GM23338 (cell line): ENCODE data around the gene ARL14.

Experiments
- EZH2 ChIP-seq: fragments of 200-600 bp; sonication (generic); IDR thresholded peaks from one replicate; pipeline ENCODE4 v1.8.0; 2017; ENCODE audit warnings: antibody characterized with exemption, mild to moderate bottlenecking, low read depth; ENCODE audit not compliant: unreplicated experiment
- EZH2phosphoT487 ChIP-seq: fragments of 200-600 bp; sonication (generic); IDR thresholded peaks from one replicate; pipeline ENCODE4 v1.8.1; 2018; ENCODE audit warnings: antibody characterized with exemption; ENCODE audit not compliant: unreplicated experiment
- JUNB ChIP-seq: IDR thresholded peaks from one replicate; pipeline ENCODE4 v1.6.1; 2016; ENCODE audit warnings: antibody characterized with exemption; ENCODE audit not compliant: unreplicated experiment
- POLR2AphosphoS5 ChIP-seq: IDR thresholded peaks from 2 replicates; pipeline ENCODE4 v1.6.1; 2016; ENCODE audit warnings: antibody characterized with exemption, low read depth
- TF ChIP-seq, protein P1 (sequence below), 2 experiments: fragments of 200-600 bp in 1 of 2; sonication (generic) in 1 of 2; conservative IDR thresholded peaks; 2 replicates each; pipeline versions ENCODE4 v1.5.1 to v1.6.1; 2016 to 2017; ENCODE audit warnings: antibody characterized with exemption in 2 of 2, low read depth in 2 of 2, mild to moderate bottlenecking in 2 of 2, moderate library complexity in 1 of 2

DNA sequence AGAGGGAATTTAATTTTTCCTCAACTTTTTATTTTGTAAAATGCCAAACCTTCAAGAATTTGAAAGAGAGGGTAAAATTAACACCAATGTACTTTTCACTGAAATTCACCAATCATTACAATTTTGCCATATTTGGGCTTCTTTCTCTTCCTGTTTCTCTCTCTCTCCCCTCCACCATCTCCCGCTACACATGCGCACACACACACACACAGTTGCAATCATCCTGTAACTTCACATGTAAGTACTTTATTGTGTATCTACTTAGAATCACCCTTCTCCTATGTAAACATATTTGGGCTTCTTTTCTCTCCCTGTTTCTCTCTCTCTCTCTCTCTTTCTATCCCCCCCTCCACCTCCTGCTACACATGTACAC is 7.4 kb downstream of the ARL14 start:
- TF ChIP-seq, protein P1, sequence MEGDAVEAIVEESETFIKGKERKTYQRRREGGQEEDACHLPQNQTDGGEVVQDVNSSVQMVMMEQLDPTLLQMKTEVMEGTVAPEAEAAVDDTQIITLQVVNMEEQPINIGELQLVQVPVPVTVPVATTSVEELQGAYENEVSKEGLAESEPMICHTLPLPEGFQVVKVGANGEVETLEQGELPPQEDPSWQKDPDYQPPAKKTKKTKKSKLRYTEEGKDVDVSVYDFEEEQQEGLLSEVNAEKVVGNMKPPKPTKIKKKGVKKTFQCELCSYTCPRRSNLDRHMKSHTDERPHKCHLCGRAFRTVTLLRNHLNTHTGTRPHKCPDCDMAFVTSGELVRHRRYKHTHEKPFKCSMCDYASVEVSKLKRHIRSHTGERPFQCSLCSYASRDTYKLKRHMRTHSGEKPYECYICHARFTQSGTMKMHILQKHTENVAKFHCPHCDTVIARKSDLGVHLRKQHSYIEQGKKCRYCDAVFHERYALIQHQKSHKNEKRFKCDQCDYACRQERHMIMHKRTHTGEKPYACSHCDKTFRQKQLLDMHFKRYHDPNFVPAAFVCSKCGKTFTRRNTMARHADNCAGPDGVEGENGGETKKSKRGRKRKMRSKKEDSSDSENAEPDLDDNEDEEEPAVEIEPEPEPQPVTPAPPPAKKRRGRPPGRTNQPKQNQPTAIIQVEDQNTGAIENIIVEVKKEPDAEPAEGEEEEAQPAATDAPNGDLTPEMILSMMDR (conservative IDR thresholded peaks at IDR 0.05; ENCODE audit: low read depth in 2 of 2), result no peak
- no peak for TF ChIP-seq EZH2
- TF ChIP-seq POLR2AphosphoS5, result no peak
- TF ChIP-seq EZH2phosphoT487, result no peak
- TF ChIP-seq JUNB, result no peak
